ENCODE data around the gene KLK11.

- TF ChIP-seq FOXM1 (IDR thresholded peaks at IDR 0.05; ENCODE audit: borderline replicate concordance) (no peak), ZNF384 (IDR thresholded peaks at IDR 0.05) (no peak), SP1 (IDR thresholded peaks at IDR 0.05) (no peak), SUZ12 (IDR thresholded peaks at IDR 0.05) (no peak), HDGF (IDR thresholded peaks at IDR 0.05; ENCODE audit: borderline replicate concordance) (no peak)
Observed at GRCh38 chr19:51018745-51019543, 7.5 kb downstream of the KLK11 start.
